GM19238 (cell line): ENCODE data around the gene ZNF407.

Experiments
- DNase-seq: peaks from one replicate; pipeline ENCODE4 v3.0.0; 2011; ENCODE audit warnings: low spot score; ENCODE audit not compliant: insufficient read length

Gene ZNF407

DNA sequence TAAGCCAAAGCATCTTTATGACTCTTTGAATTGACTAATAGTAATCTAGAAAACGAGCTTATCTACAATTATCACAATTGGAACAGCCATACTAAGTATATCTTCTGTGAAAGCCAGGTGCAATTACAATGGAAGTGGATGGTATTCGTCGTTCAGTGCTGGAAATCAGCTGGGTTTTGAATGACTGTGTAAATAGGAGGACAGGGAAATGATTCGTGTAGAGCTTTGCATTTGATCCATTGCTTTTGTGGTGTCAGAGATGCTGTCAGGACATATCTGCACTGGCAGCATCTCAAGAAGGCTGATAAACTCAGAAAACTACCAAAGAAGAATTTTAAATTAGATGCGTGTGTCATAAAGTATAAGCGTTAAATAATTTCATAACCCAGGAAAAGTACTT is 187.1 kb downstream of the ZNF407 start:
- DNase-seq, result no peak

DNA sequence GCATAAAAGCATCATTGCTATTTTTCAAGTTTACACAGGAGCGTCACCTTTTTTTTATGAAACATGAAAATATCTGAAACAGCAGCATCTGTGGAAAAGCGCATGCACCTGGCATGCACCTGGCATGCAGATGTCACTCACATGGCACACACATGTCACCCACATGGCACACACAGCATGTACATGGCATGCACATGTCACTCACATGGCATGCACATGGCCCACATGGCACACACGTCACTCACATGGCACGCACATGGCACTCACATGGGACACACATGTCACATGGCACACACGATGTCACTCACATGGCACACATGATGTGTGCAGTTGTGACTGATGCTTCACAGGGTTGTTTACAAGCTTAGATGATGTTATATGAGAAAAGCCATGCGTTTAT is 188.0 kb downstream of the ZNF407 start:
- DNase-seq, result no peak

- DNase-seq, result no peak
Observed at GRCh38 chr18:74788657-74789056, 191.0 kb downstream of the ZNF407 start.

GRCh38 chr18:74789078-74789477 is 191.4 kb downstream of the ZNF407 start:
- no peak for DNase-seq

DNA sequence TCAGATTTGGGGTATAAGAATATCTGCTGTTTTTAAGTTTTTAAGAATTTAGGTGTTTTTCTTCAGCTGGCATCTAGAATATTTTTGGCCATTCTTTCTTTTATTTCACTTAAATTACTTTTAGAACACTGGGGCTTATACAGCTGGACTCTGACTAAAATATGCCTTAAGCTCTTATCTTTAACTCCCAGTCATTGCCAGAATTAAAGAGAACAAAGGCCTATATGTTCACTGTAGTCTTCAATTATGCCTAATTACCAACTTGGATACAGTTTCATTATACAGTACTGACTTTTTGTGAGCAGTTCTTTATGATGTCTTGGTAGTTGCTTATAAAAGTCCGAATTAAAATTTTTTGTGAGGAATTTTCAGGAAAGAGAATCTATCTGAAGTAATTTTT is 192.8 kb downstream of the ZNF407 start:
- no peak for DNase-seq

DNA sequence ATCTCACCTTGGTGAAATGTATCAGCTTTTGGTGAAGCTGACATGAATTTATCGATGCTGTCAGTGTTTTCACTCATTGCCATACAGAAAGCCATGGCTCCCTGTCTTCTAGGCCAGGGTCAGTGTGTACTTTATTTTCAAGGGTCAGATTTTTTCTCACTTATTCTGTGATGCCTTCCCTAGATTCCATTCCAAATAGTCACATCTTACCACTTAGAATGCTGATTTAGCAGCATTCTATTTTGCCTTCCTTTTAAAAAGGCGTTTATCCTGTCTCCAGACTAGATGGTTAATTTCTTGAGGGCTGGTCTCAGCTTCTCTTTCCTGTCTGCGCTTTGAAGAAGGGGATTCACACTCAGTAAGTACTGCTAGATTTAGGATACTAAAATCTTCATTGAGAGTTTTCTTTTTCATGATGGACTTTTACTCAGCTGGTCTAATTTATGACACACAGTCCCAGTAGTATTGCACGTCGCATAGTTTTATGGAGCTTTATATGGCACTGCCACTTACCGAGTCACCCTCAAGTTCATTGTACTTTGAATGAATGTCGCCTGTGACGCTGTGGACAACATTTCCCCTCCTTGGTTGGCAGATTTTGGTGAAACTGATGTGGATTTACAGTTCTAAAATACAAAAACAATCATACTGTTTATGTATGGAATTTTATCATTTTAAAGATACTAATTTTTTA is 194.0 kb downstream of the ZNF407 start:
- DNase-seq, result no peak

GRCh38 chr18:74793746-74794145 is 196.1 kb downstream of the ZNF407 start:
- DNase-seq, result no peak

- DNase-seq, result no peak
Observed at GRCh38 chr18:74795751-74796150, 198.1 kb downstream of the ZNF407 start.

- no peak for DNase-seq
Observed at GRCh38 chr18:74796211-74796610, 198.5 kb downstream of the ZNF407 start.

DNA sequence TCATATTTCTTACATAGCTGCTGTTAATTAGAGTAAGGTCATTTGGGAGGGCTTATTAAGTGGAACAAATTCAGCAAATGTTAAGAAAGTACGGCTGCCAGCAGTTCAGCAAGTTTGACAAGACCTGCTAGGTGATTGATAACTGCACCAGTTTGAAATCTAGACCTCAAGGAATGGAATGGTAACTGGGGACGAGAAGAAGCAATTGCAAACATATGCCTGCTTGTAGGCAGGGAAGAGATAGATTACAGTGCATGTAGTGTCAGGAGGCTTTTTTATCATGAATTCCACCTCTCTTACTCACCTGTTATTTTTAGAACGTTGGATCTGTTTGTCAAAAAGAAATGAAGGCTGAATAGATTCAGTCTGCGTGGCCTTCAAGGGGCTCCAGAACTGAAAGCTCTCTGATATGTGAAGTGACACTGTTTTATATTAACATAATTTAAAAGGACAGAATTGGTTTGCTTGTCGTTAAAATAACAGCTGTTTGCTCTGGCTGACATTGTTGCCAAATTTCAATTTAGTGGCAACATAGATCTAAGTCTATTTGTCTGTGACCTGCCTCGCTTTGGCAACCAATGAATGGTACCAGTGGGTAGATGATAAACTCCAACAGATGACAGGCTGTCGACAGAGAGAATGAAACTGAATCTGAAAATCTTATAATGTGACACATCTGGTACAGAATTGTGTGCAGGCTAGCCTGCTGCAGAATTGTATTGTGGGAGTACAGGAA is 199.3 kb downstream of the ZNF407 start:
- peak; percentile 6 for DNase-seq

- DNase-seq, result no peak
Observed at GRCh38 chr18:74797577-74798151, 200.0 kb downstream of the ZNF407 start.

DNA sequence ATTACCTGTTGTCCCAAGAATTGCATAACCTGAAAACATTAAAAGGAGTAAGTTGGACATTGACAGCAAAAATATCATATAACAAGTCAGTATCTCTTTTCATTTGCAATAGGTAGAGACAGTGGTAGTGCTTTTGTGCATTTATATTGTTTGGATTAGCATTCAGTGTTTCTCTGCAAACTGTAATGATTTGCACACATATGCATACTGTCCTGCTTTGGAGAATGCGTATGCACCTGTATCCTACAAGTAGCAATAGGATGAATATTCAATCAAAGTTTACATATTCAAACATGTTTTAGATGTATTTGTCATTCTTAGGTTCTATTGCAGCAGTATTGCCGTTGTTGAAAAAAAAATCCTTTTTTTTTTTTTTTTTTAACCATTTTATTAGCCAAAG is 201.9 kb downstream of the ZNF407 start:
- no peak for DNase-seq

- no peak for DNase-seq
Observed at GRCh38 chr18:74800098-74800497, 202.4 kb downstream of the ZNF407 start.

- no peak for DNase-seq
Observed at GRCh38 chr18:74803117-74803516, 205.4 kb downstream of the ZNF407 start.

GRCh38 chr18:74803769-74804168 is 206.1 kb downstream of the ZNF407 start:
- no peak for DNase-seq

DNA sequence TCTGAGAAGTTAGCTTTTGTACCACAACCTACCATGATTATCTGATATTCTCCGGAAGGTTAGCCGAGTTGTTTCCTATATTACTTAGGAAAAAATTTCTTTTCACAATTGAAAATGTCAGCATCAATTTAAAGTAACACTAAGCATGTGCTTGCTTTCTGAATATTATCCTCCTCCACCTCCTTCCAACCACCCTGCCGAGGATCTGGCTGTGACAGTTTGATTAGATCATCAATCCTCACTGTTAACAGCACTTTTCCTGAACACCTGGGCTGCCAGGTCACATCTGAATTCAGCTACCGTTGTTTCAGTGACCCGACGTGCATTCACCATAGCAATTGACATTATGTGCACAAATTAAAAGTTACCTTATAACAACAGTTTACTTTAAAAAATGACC is 207.0 kb downstream of the ZNF407 start:
- no peak for DNase-seq

DNA sequence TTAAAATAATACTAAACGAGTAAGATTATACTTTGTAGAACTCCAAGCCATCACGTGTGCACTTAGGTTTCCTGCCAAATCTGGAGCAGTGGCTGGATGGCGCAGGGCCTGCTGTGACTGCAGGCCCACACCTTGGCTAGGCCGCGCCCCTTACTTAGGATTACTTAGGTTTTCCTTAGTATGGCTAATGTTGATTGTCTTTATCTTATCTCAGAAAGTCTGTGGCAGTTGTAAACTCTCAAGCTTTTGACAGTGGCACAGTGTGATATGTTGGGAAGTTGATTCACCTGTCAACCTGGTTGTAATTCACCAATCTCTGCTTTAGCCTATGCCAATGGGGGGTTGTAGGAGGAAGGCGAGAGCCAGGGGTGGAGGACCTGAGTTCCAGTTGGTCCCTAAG is 208.4 kb downstream of the ZNF407 start:
- no peak for DNase-seq

- peak; percentile 20 for DNase-seq
Observed at GRCh38 chr18:74806700-74807416, 209.2 kb downstream of the ZNF407 start.

DNA sequence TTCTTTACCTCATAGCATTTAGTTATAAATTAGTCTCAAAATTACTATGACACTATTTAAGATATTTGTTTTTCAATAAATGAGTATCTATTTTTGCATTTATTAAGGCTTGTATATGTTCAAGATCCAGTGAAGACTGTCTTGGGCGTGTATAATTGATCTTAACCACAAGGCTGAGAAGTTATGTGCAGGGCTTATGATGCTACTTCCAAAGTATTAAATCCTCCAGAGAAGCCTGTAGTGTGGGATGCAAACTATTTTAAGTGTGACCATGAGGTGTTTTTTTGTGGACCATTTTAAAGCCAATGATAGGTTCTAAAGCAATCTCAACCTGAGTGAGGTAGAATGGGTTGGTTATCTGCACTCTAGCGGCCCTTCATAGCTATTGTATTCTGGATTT is 219.9 kb downstream of the ZNF407 start:
- DNase-seq, result no peak

- no peak for DNase-seq
Observed at GRCh38 chr18:74818516-74819175, 221.0 kb downstream of the ZNF407 start.

DNA sequence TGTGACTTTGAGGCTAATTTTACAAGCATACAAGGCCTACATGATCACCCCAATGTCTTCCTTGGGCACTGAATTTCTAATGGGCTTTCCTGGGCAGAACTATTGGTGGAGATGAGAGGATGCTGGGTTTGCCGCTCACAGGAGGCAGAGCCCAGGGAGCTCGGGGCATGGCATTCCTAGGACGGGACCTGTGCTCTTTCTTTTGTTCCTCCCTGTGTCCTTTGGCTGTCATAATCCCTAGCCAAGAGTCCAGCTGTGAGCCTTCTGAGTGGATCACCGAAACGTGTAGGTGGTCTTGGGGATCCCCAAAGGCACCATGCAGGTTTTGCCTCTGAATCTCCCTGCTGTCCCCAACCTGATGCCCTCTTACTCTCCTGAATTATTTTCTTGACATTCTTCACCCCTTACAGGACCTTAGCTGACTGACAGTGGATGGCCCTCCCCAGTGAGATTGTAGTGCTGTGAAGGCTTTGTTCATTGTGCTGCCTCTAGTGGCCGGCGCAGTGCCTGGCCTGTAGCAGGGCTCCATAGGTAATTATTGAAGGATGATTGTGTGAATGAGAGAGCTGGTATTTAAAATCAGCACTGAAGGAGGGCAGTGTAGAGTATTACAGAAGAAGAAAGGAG is 221.9 kb downstream of the ZNF407 start:
- DNase-seq, result no peak
